Measurements from ENCODE around the gene CHST9.

- TF ChIP-seq POLR2AphosphoS5 (IDR thresholded peaks at IDR 0.05): no peak
- TF ChIP-seq CTCF (IDR thresholded peaks at IDR 0.05): no peak
- no peak for TF ChIP-seq EP300 (IDR thresholded peaks at IDR 0.05; ENCODE audit: low read depth)
Measured at GRCh38 chr18:27143580-27144287, 41.4 kb downstream of the CHST9 start.

Data from transverse colon (tissue), 4 donors.